CD14-positive monocyte (primary cell): Measurements from ENCODE around the gene ATP1A3. TPM values are rescaled to one million over a fixed set of nuclear protein-coding genes. Genes with fewer than 3 reads are reported as not detected.

Experiments
- DNase-seq, 3 donors: peaks; one replicate each; pipeline ENCODE4 v3.0.0-alpha.2; 2011 to 2022
- H2AFZ ChIP-seq: 2 replicates; pipeline ENCODE4 v1.6.0; 2012; ENCODE audit warnings: mild to moderate bottlenecking, low read depth, low read length, inconsistent platforms; ENCODE audit not compliant: insufficient read depth, poor library complexity, severe bottlenecking
- H3K27ac ChIP-seq, 2 donors: 1 replicate in 1 of 2; 2 replicates in 1 of 2; pipeline ENCODE4 v1.5.1; 2012 to 2013; ENCODE audit warnings: low read length in 2 of 2, control low read depth in 1 of 2, inconsistent platforms in 1 of 2, low read depth in 1 of 2, mild to moderate bottlenecking in 1 of 2
- H3K27me3 ChIP-seq, 2 donors: one replicate each; pipeline versions ENCODE4 v1.6.0 to v1.6.1; 2011 to 2013; ENCODE audit warnings: low read length in 2 of 2; ENCODE audit not compliant: control insufficient read depth in 2 of 2, insufficient read depth in 2 of 2
- H3K36me3 ChIP-seq, 2 donors: replicated peaks in 1 of 2; 1 replicate in 1 of 2; 2 replicates in 1 of 2; pipeline versions ENCODE4 v1.5.1 to v1.6.1; 2012 to 2013; ENCODE audit warnings: low read length in 2 of 2, control low read depth in 1 of 2, inconsistent platforms in 1 of 2, mild to moderate bottlenecking in 1 of 2; ENCODE audit not compliant: insufficient read depth in 2 of 2, control insufficient read depth in 1 of 2
- H3K4me1 ChIP-seq, 2 donors: 1 replicate in 1 of 2; 2 replicates in 1 of 2; pipeline versions ENCODE4 v1.5.1 to v1.6.1; 2012 to 2013; ENCODE audit warnings: low read length in 2 of 2, control low read depth in 1 of 2, inconsistent platforms in 1 of 2, mild to moderate bottlenecking in 1 of 2, moderate library complexity in 1 of 2; ENCODE audit not compliant: insufficient read depth in 2 of 2, control insufficient read depth in 1 of 2
- H3K4me2 ChIP-seq: replicated peaks from 2 replicates; pipeline ENCODE3; 2012; ENCODE audit warnings: low read length, moderate library complexity, mild to moderate bottlenecking; ENCODE audit not compliant: poor library complexity, severe bottlenecking; ENCODE audit errors: extremely low read depth
- H3K4me3 ChIP-seq, 3 experiments: fragments of 200-600 bp in 1 of 3; sonication (generic) in 1 of 3; replicated peaks in 1 of 3; 1 replicate in 2 of 3; 2 replicates in 1 of 3; pipeline ENCODE4 v1.5.1; 2011 to 2013; ENCODE audit warnings: low read length in 3 of 3, mild to moderate bottlenecking in 3 of 3, control low read depth in 2 of 3, low read depth in 2 of 3, inconsistent platforms in 1 of 3, moderate library complexity in 1 of 3
- H3K79me2 ChIP-seq: 2 replicates; pipeline ENCODE4 v1.6.0; 2012; ENCODE audit warnings: mild to moderate bottlenecking, control low read depth, inconsistent platforms, low read length, moderate library complexity; ENCODE audit not compliant: insufficient read depth
- H3K9ac ChIP-seq: 2 replicates; pipeline ENCODE4 v1.6.0; 2017; ENCODE audit warnings: low read length, mild to moderate bottlenecking; ENCODE audit not compliant: insufficient read depth, poor library complexity, severe bottlenecking
- H3K9me3 ChIP-seq, 2 donors: replicated peaks in 1 of 2; 1 replicate in 1 of 2; 2 replicates in 1 of 2; pipeline versions ENCODE4 v1.5.1 to v1.6.1; 2012 to 2013; ENCODE audit warnings: low read length in 2 of 2, control low read depth in 1 of 2; ENCODE audit not compliant: control insufficient read depth in 1 of 2, insufficient read depth in 1 of 2
- H4K20me1 ChIP-seq: 2 replicates; pipeline ENCODE4 v1.6.0; 2012; ENCODE audit warnings: mild to moderate bottlenecking, low read length, control low read depth, moderate library complexity; ENCODE audit not compliant: insufficient read depth
- H3K27ac Mint-ChIP-seq, 7 donors: one replicate each; pipeline ENCODE4 v1.8.0; 2020; ENCODE audit warnings: mild to moderate bottlenecking in 7 of 7, mixed read lengths in 7 of 7, moderate library complexity in 6 of 7, inconsistent platforms in 2 of 7
- H3K27me3 Mint-ChIP-seq, 3 donors: one replicate each; pipeline ENCODE4 v1.8.0; 2021 to 2022; ENCODE audit warnings: low read depth in 3 of 3, mild to moderate bottlenecking in 3 of 3, mixed read lengths in 3 of 3, moderate library complexity in 3 of 3, inconsistent platforms in 1 of 3
- H3K36me3 Mint-ChIP-seq, 2 donors: one replicate each; pipeline ENCODE4 v1.8.0; 2020; ENCODE audit warnings: mixed read lengths in 2 of 2, inconsistent platforms in 1 of 2, mild to moderate bottlenecking in 1 of 2
- H3K4me1 Mint-ChIP-seq: one replicate; pipeline ENCODE4 v1.8.0; 2020; ENCODE audit warnings: mild to moderate bottlenecking, mixed read lengths
- H3K4me3 Mint-ChIP-seq, 2 donors: one replicate each; pipeline ENCODE4 v1.8.0; 2020; ENCODE audit warnings: mild to moderate bottlenecking in 2 of 2, mixed read lengths in 2 of 2, moderate library complexity in 1 of 2
- H3K9me3 Mint-ChIP-seq, 7 donors: one replicate each; pipeline ENCODE4 v1.8.0; 2020 to 2022; ENCODE audit warnings: mixed read lengths in 7 of 7, mild to moderate bottlenecking in 6 of 7, moderate library complexity in 6 of 7, inconsistent platforms in 2 of 7
- WGBS: methylation state at CpG from one replicate; pipeline ENCODE4 v1.1.5; 2013; ENCODE audit warnings: missing lambda C conversion rate; ENCODE audit not compliant: insufficient coverage; 5-methylcytosine and 5-hydroxymethylcytosine counted together
- intact Hi-C, 2 donors: fragments of 100-400 bp; cut with micrococcal nuclease; formaldehyde crosslinking; loops; one replicate each; pipeline versions ENCODE4 v1.15.0 to v1.15.1; 2023
- polyA plus RNA-seq, 3 donors: library from polyadenylated mRNA; depleted of rRNA in 1 of 3; unstranded in 2 of 3; stranded (reverse) in 1 of 3; fragments of 300-500 nt in 2 of 3; fragments of >200 nt in 1 of 3; fragmentation: Illumina TruSeq in 2 of 3; gene quantifications; 1 replicate in 2 of 3; 2 replicates in 1 of 3; pipeline ENCODE4 v1.2.3, GENCODE V29; 2012 to 2021
- TF ChIP-seq, protein P1 (sequence below): fragments of 200-600 bp; IDR thresholded peaks from one replicate; pipeline ENCODE4 v1.8.0; 2022; ENCODE audit warnings: antibody characterized with exemption, mild to moderate bottlenecking

ATP1A3 gene
- polyA plus RNA-seq, 3 donors: 0.07 to 0.10 TPM; not detected in 1

DNA sequence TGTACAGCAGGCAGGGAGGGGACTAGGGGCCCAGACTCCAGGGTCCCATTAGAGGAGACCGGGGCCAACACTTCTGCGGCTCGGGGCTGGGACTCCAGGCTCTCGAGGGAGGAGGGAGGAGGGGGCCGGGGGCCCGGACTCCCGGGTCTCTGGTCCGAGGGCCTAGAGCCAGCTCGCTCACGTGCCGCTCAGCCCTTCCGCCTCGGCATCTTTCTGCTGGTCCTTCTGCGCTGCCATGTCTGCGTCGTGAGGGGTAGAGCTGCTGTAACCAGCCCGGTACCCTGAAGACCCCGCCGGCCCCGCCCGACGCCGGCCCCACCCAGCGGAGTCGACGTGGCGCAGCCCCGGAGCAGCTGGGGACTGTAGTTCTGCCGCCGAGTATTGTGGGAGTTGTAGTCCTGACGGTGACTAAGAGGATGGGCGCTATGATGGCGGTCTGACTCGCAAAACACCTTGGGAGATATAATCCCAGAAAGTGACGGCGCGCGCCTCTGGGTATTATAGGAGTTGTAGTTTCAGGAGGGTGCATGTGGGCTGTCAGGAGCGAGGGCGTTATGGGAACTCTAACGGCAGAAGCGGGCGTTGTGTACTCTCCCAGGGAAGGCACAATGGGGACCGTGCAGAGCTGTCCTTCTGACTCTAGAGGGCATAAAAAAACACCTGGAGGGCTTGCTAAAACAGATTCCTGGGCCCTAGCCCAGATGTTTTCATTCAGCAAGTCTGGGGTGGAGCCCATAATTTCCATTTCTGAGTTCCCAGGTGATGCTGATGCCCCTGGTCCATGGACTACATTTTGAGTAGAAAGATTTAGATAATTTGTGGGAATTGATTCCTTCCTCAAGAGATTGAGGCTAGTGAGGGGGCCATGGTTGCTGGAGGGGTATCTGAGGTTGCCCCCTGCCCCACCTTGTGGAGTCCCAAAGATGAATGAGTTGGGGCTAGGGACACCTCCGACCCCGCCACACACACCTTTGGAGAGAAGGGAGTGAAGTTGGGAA is 34.7 kb downstream of the ATP1A3 start, which contains the start of gene RABAC1:
TSS of gene RABAC1 (minus strand) at position 266 of the 998 bp plus-strand sequence. CDS start at position 237, 29 bp downstream.
- Histone ChIP-seq H3K9me3 (no peaks in the 10 kb centered on the region), H3K79me2 (no peaks in the 10 kb centered on the region), H3K4me3 (peak within 1 kb of the TSS; percentile 66 to 91 (median 91)), H3K36me3 (peaks cover 0 to 16% of the 10 kb centered on the region in 2 donors), H2AFZ (peak within 1 kb of the TSS; percentile 94), H3K4me2 (peak within 1 kb of the TSS; percentile 97), H3K27me3 (no peaks in the 10 kb centered on the region), H3K27ac (peak within 1 kb of the TSS; percentile 70 to 84), H3K9ac (peak within 1 kb of the TSS; percentile 83), H3K4me1 (peaks cover 21 to 25% of the 10 kb centered on the region in 2 donors), H4K20me1 (peaks cover 4% of the 10 kb centered on the region)
- Mint-ChIP-seq H3K36me3 (peaks cover 17 to 24% of the 10 kb centered on the region in 2 donors), H3K9me3 (peaks cover 0 to 2% (median 0%) of the 10 kb centered on the region in 7 donors), H3K4me1 (peaks cover 23% of the 10 kb centered on the region), H3K4me3 (peak within 1 kb of the TSS; percentile 82 to 93), H3K27me3 (peaks cover 0 to 6% (median 1%) of the 10 kb centered on the region in 3 donors), H3K27ac (peak within 1 kb of the TSS; percentile 71 to 93 (median 87))
- intact Hi-C loops: loop anchor here (5.0 kb wide), 2 partner anchors 77 to 97 kb away; partner anchors contain the start of genes RPS19 (in 2 of the 2) and ARHGEF1 (in 1 of the 2)
- WGBS: under 1% methylated on average over 41 of the region's 46 CpGs
- TF ChIP-seq, protein P1, sequence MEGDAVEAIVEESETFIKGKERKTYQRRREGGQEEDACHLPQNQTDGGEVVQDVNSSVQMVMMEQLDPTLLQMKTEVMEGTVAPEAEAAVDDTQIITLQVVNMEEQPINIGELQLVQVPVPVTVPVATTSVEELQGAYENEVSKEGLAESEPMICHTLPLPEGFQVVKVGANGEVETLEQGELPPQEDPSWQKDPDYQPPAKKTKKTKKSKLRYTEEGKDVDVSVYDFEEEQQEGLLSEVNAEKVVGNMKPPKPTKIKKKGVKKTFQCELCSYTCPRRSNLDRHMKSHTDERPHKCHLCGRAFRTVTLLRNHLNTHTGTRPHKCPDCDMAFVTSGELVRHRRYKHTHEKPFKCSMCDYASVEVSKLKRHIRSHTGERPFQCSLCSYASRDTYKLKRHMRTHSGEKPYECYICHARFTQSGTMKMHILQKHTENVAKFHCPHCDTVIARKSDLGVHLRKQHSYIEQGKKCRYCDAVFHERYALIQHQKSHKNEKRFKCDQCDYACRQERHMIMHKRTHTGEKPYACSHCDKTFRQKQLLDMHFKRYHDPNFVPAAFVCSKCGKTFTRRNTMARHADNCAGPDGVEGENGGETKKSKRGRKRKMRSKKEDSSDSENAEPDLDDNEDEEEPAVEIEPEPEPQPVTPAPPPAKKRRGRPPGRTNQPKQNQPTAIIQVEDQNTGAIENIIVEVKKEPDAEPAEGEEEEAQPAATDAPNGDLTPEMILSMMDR: no peak
- DNase-seq: peak; percentile 70 to 84 (median 77)

DNA sequence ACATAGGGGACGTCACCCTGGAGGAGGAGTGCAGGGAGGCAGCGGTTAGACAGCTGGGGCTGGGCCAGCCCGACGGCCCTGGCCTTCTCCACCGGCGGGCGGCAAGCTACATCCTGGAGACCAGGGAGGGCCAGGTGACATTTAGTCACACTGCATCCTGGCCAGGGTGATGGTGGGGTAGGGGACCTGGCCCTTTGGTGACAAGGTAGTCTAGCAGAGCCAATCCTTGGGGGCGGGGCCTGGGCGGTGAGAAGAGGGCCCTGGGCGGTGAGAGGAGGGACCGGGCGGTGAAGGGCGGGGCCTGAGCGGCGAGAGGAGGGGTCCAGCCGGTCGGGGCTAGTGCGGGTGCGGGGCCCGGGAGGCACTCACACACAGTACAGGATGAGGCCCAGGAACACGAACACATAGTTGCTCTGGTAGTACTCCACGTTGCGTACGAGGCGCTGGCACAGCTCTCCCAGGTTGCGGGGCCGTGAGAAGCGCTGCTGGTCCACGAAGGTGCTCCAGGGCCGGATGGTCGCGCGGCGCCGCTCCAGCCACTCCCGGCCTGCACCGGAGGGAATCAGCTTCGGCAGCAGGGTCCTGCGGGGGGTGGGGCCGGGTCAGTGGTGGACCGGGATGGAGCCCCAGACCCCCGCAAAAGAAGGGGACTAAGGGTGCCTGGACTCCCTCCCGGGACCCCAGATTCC is 35.5 kb downstream of the ATP1A3 start:
- H3K27me3 Mint-ChIP-seq: peaks cover 0 to 6% (median 1%) of the 10 kb centered on the region in 3 donors
- peaks cover 21 to 25% of the 10 kb centered on the region in 2 donors for H3K4me1 ChIP-seq
- H3K27ac ChIP-seq: peak overlapping the region; percentile 70 to 84
- under 1% methylated on average over 42 of the region's 43 CpGs for WGBS
- TF ChIP-seq, protein P1: no peak
- H3K4me3 ChIP-seq: peak overlapping the region; percentile 66 to 91 (median 91)
- H3K27me3 ChIP-seq: no peaks in the 10 kb centered on the region
- intact Hi-C loops: loop anchor here (5.0 kb wide), 2 partner anchors 76 to 96 kb away; partner anchors contain the start of genes RPS19 (in 2 of the 2) and ARHGEF1 (in 1 of the 2)
- no peaks in the 10 kb centered on the region for H3K9me3 ChIP-seq
- no peaks in the 10 kb centered on the region for H3K79me2 ChIP-seq
- H3K27ac Mint-ChIP-seq: peak overlapping the region; percentile 71 to 93 (median 87)
- H3K4me3 Mint-ChIP-seq: peak overlapping the region; percentile 82 to 93
- peak overlapping the region; percentile 97 for H3K4me2 ChIP-seq
- DNase-seq: peak; percentile 33 to 44 (median 39)
- peak overlapping the region; percentile 83 for H3K9ac ChIP-seq
- peak overlapping the region; percentile 94 for H2AFZ ChIP-seq
- peaks cover 17 to 24% of the 10 kb centered on the region in 2 donors for H3K36me3 Mint-ChIP-seq
- peaks cover 4% of the 10 kb centered on the region for H4K20me1 ChIP-seq
- peaks cover 23% of the 10 kb centered on the region for H3K4me1 Mint-ChIP-seq
- peaks cover 0 to 2% (median 0%) of the 10 kb centered on the region in 7 donors for H3K9me3 Mint-ChIP-seq
- H3K36me3 ChIP-seq: peaks cover 0 to 16% of the 10 kb centered on the region in 2 donors
